CD4-positive, alpha-beta T cell (primary cell): ENCODE data around the gene LINGO1. TPM values are rescaled to one million over a fixed set of nuclear protein-coding genes. Genes with fewer than 3 reads are reported as not detected.

ENCODE experiments used
- ATAC-seq: fragments of 200-7000 bp; cut with Tn5 transposase; one replicate; pipeline ENCODE4 v1.10.0; 2022; ENCODE audit warnings: mild to moderate bottlenecking; ENCODE audit not compliant: poor library complexity
- CTCF ChIA-PET: fragments of 350-600 bp; sonication (Branson Sonifier 250); formaldehyde crosslinking; loops from one replicate; lab custom pipeline; 2021; ENCODE audit warnings: antibody characterized with exemption, inconsistent platforms; lab: Charles Lee
- POLR2A ChIA-PET: fragments of 350-600 bp; sonication (Branson Sonifier 250); formaldehyde crosslinking; loops from one replicate; lab custom pipeline; 2021; ENCODE audit warnings: antibody characterized with exemption, inconsistent platforms; lab: Charles Lee
- DNase-seq, 14 experiments: peaks; one replicate each; pipeline ENCODE4 v3.0.0-alpha.2; 2013 to 2020; ENCODE audit warnings: mixed read lengths in 2 of 14
- H3K27ac ChIP-seq, 2 donors: one replicate each; pipeline versions ENCODE4 v1.5.1 to v1.7.0; 2013; ENCODE audit warnings: low read length in 2 of 2, low read depth in 1 of 2, mild to moderate bottlenecking in 1 of 2
- H3K27me3 ChIP-seq, 2 experiments: 1 replicate in 1 of 2; 2 replicates in 1 of 2; pipeline versions ENCODE4 v1.6.1 to v1.7.0; 2013; ENCODE audit warnings: low read length in 2 of 2, control low read depth in 1 of 2, mild to moderate bottlenecking in 1 of 2, moderate library complexity in 1 of 2; ENCODE audit not compliant: insufficient read depth in 2 of 2, control insufficient read depth in 1 of 2
- H3K36me3 ChIP-seq: one replicate; pipeline ENCODE4 v1.6.1; 2013; ENCODE audit warnings: low read length, control low read depth; ENCODE audit not compliant: insufficient read depth
- H3K4me1 ChIP-seq: one replicate; pipeline ENCODE4 v1.6.1; 2013; ENCODE audit warnings: low read length, control low read depth; ENCODE audit not compliant: insufficient read depth
- H3K4me3 ChIP-seq: one replicate; pipeline ENCODE4 v1.5.1; 2013; ENCODE audit warnings: mild to moderate bottlenecking, low read length, moderate library complexity
- H3K9me3 ChIP-seq, 2 experiments: 1 replicate in 1 of 2; 2 replicates in 1 of 2; pipeline versions ENCODE4 v1.6.1 to v1.7.0; 2013; ENCODE audit warnings: low read length in 2 of 2, mild to moderate bottlenecking in 2 of 2, control low read depth in 1 of 2, moderate library complexity in 1 of 2; ENCODE audit not compliant: control insufficient read depth in 1 of 2, insufficient read depth in 1 of 2
- H3K27ac Mint-ChIP-seq: one replicate; pipeline ENCODE4 v1.8.0; 2020; ENCODE audit warnings: mixed read lengths
- H3K27me3 Mint-ChIP-seq: one replicate; pipeline ENCODE4 v1.8.0; 2021; ENCODE audit warnings: mixed read lengths
- H3K36me3 Mint-ChIP-seq: one replicate; pipeline ENCODE4 v1.8.0; 2021; ENCODE audit warnings: low read depth, mixed read lengths
- H3K4me1 Mint-ChIP-seq: one replicate; pipeline ENCODE4 v1.8.0; 2021; ENCODE audit warnings: low read depth, mixed read lengths
- H3K4me3 Mint-ChIP-seq: one replicate; pipeline ENCODE4 v1.8.0; 2020; ENCODE audit warnings: mild to moderate bottlenecking, mixed read lengths
- H3K9me3 Mint-ChIP-seq: one replicate; pipeline ENCODE4 v1.8.0; 2020; ENCODE audit warnings: mixed read lengths
- intact Hi-C, 2 experiments: fragments of 100-400 bp; cut with DNase I in 1 of 2; cut with micrococcal nuclease in 1 of 2; formaldehyde crosslinking; loops; one replicate each; pipeline versions ENCODE4 v1.15.1 to v1.9.0; 2023 to 2025; cut with DNase I, micrococcal nuclease
- total RNA-seq, 174 experiments: library from RNA in 2 of 174; stranded (reverse) in 2 of 174; gene quantifications; one replicate each; pipeline ENCODE4 v1.2.3 and lab custom pipeline; 2021 to 2026
- TF ChIP-seq, protein P1 (sequence below): fragments of 200-600 bp; IDR thresholded peaks from one replicate; pipeline ENCODE4 v1.8.0; 2022; ENCODE audit warnings: antibody characterized with exemption, mild to moderate bottlenecking

Gene LINGO1
- total RNA-seq, 2 experiments from 2014 or later, result not detected

GRCh38 chr15:77571181-77571580 is 61.5 kb downstream of the LINGO1 start:
- Mint-ChIP-seq H3K27me3 (no peaks in the 10 kb centered on the region), H3K4me3 (no peak overlapping the region), H3K27ac (no peak overlapping the region), H3K4me1 (no peaks in the 10 kb centered on the region), H3K36me3 (no peaks in the 10 kb centered on the region), H3K9me3 (no peaks in the 10 kb centered on the region)
- Histone ChIP-seq H3K9me3 (peaks cover 0 to 9% of the 10 kb centered on the region in 2 experiments), H3K27me3 (no peaks in the 10 kb centered on the region), H3K4me1 (no peaks in the 10 kb centered on the region), H3K27ac (no peak overlapping the region), H3K36me3 (no peaks in the 10 kb centered on the region), H3K4me3 (no peak overlapping the region)
- POLR2A ChIA-PET, result no interaction called here
- TF ChIP-seq, protein P1, sequence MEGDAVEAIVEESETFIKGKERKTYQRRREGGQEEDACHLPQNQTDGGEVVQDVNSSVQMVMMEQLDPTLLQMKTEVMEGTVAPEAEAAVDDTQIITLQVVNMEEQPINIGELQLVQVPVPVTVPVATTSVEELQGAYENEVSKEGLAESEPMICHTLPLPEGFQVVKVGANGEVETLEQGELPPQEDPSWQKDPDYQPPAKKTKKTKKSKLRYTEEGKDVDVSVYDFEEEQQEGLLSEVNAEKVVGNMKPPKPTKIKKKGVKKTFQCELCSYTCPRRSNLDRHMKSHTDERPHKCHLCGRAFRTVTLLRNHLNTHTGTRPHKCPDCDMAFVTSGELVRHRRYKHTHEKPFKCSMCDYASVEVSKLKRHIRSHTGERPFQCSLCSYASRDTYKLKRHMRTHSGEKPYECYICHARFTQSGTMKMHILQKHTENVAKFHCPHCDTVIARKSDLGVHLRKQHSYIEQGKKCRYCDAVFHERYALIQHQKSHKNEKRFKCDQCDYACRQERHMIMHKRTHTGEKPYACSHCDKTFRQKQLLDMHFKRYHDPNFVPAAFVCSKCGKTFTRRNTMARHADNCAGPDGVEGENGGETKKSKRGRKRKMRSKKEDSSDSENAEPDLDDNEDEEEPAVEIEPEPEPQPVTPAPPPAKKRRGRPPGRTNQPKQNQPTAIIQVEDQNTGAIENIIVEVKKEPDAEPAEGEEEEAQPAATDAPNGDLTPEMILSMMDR, result no peak
- intact Hi-C loops, result no loop called here
- CTCF ChIA-PET, result no interaction called here
- no peak for ATAC-seq
- no peak for DNase-seq

DNA sequence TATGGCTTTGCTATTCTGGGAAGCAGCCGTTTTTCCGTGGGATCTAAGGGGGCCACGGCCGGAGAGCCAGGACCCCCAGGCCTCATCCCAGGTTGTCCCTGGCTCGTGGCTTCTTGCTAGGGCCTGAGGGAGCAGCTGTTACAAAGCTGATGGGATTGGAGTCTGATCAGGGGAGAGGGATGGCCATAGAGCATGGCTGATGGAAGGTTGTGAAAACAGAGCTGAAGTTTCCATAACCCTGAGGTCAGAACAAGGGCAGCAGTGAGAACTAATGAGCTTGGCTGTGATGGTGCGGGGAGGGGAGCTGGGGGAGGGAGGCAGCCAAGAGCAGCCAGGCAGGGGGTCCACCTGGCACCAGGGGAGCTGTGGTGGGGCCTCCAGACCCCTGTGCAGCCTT is 63.0 kb downstream of the LINGO1 start:
- TF ChIP-seq, protein P1, result no peak
- ChIA-PET POLR2A (no interaction called here), CTCF (no interaction called here)
- H3K27ac Mint-ChIP-seq, result no peak overlapping the region
- DNase-seq (no peak), ATAC-seq (no peak)
- Histone ChIP-seq H3K36me3 (no peaks in the 10 kb centered on the region), H3K27ac (no peak overlapping the region), H3K9me3 (peaks cover 0 to 9% of the 10 kb centered on the region in 2 experiments), H3K4me1 (no peaks in the 10 kb centered on the region), H3K27me3 (no peaks in the 10 kb centered on the region), H3K4me3 (no peak overlapping the region)
- no peaks in the 10 kb centered on the region for H3K4me1 Mint-ChIP-seq
- H3K36me3 Mint-ChIP-seq, result no peaks in the 10 kb centered on the region
- no peaks in the 10 kb centered on the region for H3K27me3 Mint-ChIP-seq
- no peak overlapping the region for H3K4me3 Mint-ChIP-seq
- no peaks in the 10 kb centered on the region for H3K9me3 Mint-ChIP-seq
- intact Hi-C loops, result no loop called here

DNA sequence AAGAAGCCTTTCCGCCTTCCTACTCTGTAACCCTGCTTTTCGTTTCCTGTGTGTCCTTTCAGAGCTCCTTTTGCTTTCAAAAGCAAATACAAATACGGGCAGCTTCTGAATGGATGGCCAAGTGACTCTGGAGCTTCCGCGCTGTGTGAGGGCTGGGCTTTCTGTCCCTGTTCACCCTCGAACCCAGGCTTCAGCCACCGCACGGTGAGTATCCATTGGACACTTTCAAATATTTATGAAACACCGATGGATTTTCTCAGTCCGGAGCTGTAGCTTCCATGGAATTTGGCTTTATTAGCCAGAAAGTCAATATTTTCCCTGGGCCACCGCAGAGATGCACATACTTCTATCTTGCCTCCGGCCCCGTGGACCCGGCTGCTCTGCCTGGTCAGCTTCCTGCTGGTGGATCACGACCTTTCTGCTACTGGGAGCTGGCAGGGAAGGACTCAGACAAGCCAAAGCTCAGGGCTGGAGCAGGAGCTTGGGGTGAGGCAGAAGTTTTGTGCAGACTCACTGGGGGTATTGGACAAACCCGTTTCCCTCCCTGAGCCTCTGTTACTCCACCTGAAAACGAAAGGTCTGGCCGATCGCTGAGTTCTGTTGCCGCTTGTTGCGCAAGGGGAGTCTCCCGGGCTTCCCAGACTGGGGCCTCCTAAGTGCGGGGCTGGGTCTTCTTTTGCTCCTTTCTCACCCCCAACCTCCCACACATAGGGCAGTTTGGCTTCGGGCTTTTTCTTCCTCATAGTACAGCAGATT is 63.6 kb downstream of the LINGO1 start:
- Mint-ChIP-seq H3K4me3 (no peak overlapping the region), H3K4me1 (no peaks in the 10 kb centered on the region), H3K27ac (no peak overlapping the region), H3K9me3 (no peaks in the 10 kb centered on the region), H3K36me3 (no peaks in the 10 kb centered on the region), H3K27me3 (no peaks in the 10 kb centered on the region)
- Histone ChIP-seq H3K4me1 (no peaks in the 10 kb centered on the region), H3K9me3 (peaks cover 0 to 9% of the 10 kb centered on the region in 2 experiments), H3K27ac (no peak overlapping the region), H3K27me3 (no peaks in the 10 kb centered on the region), H3K4me3 (no peak overlapping the region), H3K36me3 (no peaks in the 10 kb centered on the region)
- DNase-seq (no peak), ATAC-seq (no peak)
- ChIA-PET POLR2A (no interaction called here), CTCF (no interaction called here)
- intact Hi-C loops, result no loop called here
- TF ChIP-seq, protein P1, result no peak
